Hematopoietic multipotent progenitor cell treated with erythropoietin and hydrocortisone succinate and interleukin-3 and kit ligand, for 17 days (in vitro differentiated cells): ENCODE data around the gene SIRT4.
"Not testable (repeated sequence)": the region's sequence is repeated elsewhere in the genome, so short reads cannot be mapped to it uniquely, and the experiment has no call there.

Experiments used
- DNase-seq: peaks from one replicate; pipeline ENCODE4 v3.0.0-alpha.2; 2015; ENCODE audit warnings: low spot score

Gene SIRT4

DNA sequence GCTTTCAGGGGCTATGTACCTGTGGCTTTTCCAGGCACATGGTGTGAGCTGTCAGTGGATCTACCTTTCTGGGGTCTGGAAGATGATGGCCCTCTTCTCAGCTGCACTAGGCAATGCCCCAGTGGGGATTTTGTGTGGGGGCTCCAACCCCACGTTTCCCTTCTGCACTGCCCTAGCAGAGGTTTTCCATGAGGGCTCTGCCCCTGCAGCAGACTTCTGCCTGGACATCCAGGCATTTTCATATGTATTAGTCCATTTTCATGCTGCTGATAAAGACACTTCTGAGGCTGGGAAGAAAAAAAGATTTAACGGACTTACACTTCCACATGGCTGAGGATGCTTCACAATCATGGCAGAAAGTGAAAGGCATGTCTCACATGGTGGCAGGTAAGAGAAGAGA, 34.3 kb downstream of the SIRT4 start:
- DNase-seq = not testable (repeated sequence)

DNA sequence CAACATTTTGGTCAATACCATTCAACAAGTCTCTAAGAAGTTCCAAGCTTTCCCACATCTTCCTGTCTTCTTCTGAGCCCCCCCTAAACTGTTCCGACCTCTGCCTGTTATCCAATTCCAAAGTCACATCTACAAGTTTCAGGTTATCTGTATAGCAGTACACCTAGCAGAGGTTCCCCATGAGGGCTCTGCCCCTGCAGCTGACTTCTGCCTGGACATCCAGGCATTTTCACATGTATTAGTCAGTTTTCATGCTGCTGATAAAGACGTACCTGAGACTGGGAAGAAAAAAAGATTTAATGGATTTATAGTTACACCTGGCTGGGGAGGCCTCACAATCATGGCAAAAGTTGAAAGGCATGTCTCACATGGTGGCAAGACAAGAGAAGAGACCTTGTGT, 35.6 kb downstream of the SIRT4 start:
- DNase-seq = no peak

DNA sequence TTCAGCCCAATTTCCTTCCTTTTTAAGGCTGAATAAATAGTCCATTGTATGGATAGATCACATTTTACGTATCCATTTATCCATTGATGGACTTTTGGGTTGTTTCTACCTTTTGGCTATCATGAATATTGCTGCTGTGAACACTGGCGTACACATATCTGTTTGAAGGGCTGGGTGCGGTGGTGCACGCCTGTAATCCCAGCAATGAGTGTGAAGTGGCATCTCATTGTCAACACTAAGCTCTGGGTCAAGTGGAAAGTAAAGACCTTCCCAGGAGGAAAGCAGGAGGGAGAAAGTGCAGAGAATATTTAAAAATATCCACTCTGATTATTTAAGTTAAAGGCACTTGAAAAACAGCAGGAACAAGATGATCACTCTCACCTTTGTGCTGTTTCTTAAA, 37.1 kb downstream of the SIRT4 start:
- DNase-seq = no peak

- DNase-seq = no peak
Observed at GRCh38 chr12:120342175-120343038, 40.3 kb downstream of the SIRT4 start.

DNA sequence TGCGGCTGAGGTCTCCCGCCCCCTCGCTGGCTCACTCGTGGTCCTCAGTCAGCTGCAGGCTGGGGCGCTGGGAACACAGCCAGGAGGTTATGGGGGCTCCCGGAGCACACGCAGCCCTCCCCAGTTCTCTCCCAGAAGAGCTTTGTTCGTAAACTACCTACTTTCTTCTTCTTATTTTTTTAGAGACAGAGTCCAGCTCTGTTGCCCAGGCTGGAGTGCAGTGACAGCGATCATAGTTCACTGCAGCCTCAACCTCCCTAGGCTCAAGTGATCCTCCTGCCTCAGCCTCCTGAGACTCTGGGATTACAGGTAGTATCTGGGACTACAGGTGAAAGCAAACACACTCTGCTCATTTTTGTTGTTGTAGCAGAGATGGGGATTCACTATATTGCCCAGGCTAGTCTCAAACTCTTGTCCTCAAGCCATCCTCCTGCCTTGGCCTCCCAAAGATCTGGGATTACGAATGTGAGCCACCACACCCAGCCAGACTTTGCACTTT, 41.0 kb downstream of the SIRT4 start:
- no peak for DNase-seq

DNA sequence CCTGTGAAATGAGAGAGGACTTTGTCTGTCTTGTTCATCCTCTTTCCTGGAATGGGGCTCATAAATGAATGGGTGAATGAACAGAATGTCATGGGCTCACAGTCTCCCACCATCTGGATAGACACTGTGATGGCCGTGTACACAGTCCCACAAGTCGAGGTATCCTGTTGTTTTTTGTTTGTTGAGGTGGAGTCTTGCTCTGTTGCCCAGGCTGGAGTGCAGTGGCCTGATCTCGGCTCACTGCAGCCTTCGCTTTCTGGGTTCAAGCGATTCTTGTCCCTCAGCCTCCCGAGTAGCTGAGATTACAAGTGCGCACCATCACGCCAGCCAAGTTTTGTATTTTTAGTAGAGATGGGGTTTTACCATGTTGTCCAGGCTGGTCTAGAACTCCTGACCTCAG, 41.6 kb downstream of the SIRT4 start:
- no peak for DNase-seq

DNA sequence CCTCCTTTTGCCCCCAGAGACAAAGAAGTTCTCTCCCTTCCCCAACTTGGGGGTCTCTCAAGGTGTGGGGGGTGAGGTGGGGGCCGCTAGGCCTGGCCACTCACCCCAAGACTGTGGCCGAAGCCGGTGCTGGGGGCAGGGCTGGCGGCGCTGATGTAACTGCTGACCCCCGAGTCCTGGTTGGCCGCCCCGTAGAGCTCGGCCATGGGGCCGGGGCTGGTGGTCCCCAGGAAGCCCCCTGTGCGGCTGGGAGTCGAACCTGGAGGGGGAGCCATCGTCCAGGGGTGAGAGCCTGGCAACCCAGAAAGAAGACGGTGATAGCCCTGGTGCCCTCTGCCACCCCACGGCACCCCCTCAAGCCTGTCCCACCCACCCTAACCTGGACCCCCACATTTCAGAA, 43.9 kb downstream of the SIRT4 start:
- DNase-seq = no peak

- DNase-seq = no peak
Observed at GRCh38 chr12:120346681-120347080, 44.6 kb downstream of the SIRT4 start.

- DNase-seq = no peak
Observed at GRCh38 chr12:120347766-120348165, 45.6 kb downstream of the SIRT4 start.

- no peak for DNase-seq
Observed at GRCh38 chr12:120350576-120351350, 48.6 kb downstream of the SIRT4 start.

DNA sequence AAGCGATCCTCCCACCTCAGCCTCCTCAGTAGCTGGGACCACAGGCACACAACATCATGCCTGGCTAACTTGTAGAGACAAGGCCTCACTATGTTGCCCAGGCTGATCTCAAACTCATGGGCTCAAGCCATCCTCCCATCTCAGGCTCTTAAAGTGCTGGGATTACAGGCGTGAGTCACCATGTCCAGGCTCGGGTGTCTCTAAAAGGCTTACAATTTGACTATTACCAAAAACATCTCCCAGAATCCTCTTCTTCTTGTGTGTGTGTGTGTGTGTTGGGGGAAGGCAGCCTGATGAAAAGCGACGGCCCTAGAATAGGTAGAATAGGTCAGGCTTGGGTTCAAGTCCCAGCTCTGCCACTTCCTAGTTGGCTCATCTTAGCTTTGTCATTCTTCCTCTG, 50.0 kb downstream of the SIRT4 start:
- DNase-seq = no peak

- DNase-seq = no peak
Observed at GRCh38 chr12:120353136-120353535, 51.0 kb downstream of the SIRT4 start.

DNA sequence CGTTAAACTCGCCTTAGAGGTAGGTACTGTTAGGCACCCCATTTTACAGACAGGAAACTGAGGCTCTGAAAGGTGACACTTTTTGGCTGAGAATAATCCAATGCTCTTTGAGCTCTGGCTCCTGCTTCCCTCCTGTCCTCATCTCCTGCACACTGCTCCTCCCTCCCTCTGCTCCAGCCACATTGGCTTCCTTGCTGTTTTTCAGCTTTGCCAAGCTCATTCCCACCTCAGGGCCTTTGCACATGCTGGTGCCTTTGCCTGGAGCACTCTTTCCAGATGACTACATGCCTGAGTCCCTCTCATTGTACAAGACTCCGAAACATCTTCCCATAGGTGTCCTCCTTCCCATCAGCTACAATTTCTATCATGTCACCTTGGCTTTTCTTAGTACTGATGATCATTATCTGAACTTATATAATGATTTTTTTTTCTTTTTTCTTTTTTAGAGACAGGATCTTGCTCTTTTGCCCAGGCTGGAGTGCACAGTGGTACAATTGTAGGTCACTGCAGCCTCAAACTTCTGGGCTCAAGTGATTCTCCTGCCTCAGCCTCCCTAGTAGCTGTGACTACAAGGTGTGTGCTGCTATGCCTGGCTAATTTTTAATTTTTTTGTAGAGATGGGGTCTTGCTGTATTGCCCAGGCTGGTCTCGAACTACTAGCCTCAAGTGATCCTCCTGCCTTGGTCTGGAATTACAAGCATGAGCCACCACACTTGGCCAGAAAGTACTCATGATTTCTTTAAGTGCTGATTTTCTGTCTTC, 51.6 kb downstream of the SIRT4 start:
- no peak for DNase-seq

DNA sequence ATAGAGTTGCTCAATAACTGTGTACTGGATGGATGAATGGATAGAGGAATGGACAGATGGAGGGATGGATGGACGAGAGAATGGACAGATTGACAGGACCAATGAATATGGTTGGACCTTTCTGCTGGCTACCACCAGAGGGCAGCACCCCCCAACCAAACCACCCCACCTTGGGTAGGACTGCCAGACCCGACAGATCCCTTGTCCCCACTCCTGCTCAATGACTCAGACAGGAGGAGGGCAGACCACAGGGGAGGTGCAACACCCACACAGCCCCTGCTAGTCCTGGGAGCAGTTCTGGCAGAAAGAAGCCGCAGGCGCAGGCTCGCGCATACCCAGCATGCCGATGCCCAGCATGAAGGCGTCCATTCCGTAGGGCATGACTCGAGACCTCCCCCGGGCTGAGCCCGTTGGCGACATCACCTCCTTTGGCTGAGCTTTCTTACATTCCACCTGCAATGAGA, 54.5 kb downstream of the SIRT4 start:
- peak; percentile 65 for DNase-seq

DNA sequence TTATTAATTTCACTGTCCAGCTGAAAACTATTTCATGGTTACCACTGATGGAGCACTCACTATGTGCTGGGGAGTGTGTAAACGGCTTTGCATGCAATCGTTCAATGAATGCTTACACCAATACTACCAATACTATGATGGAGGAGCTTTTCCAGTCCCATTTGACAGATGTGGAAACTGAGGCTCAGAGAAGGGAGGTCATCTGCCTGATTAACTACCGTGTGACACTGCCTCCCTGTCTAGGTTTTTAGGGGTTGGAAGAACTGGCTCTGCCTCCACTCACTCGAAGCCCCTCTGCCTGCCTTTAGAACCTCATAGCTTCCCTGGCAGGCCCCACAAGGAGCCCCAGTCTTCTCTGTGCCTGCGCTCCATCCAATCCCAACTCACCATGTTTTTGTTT, 55.0 kb downstream of the SIRT4 start:
- no peak for DNase-seq

GRCh38 chr12:120358412-120359100, 56.4 kb downstream of the SIRT4 start:
- no peak for DNase-seq

- DNase-seq = no peak
Observed at GRCh38 chr12:120359128-120359527, 57.0 kb downstream of the SIRT4 start.

- DNase-seq = no peak
Observed at GRCh38 chr12:120361506-120362208, 59.5 kb downstream of the SIRT4 start.
